Rectal smooth muscle tissue (tissue), 1 donor: Measurements from ENCODE around the gene AKT3.

ENCODE experiments used
- H3K27ac ChIP-seq: one replicate; pipeline ENCODE4 v1.7.0; 2013; ENCODE audit warnings: low read depth, low read length, inconsistent platforms
- H3K27me3 ChIP-seq: one replicate; pipeline ENCODE4 v1.7.0; 2013; ENCODE audit warnings: low read length; ENCODE audit not compliant: control insufficient read depth, insufficient read depth
- H3K36me3 ChIP-seq: one replicate; pipeline ENCODE4 v1.7.0; 2013; ENCODE audit warnings: low read length; ENCODE audit not compliant: control insufficient read depth, insufficient read depth
- H3K4me1 ChIP-seq: one replicate; pipeline ENCODE4 v1.7.0; 2013; ENCODE audit warnings: low read length; ENCODE audit not compliant: control insufficient read depth, insufficient read depth
- H3K4me3 ChIP-seq: one replicate; pipeline ENCODE4 v1.7.0; 2013; ENCODE audit warnings: low read length
- H3K9ac ChIP-seq: one replicate; pipeline ENCODE4 v1.7.0; 2013; ENCODE audit warnings: low read length

AKT3 gene

GRCh38 chr1:243738020-243738419 is 112.0 kb downstream of the AKT3 start:
- Histone ChIP-seq H3K27me3 (no peaks in the 10 kb centered on the region), H3K27ac (no peak overlapping the region), H3K36me3 (no peaks in the 10 kb centered on the region), H3K4me1 (peaks cover 2% of the 10 kb centered on the region), H3K4me3 (no peak overlapping the region), H3K9ac (no peak overlapping the region)

GRCh38 chr1:243735457-243735856 is 114.6 kb downstream of the AKT3 start:
- peaks cover 8% of the 10 kb centered on the region for H3K4me1 ChIP-seq
- H3K9ac ChIP-seq, result no peak overlapping the region
- H3K27me3 ChIP-seq, result no peaks in the 10 kb centered on the region
- H3K27ac ChIP-seq, result no peak overlapping the region
- H3K36me3 ChIP-seq, result no peaks in the 10 kb centered on the region
- H3K4me3 ChIP-seq, result no peak overlapping the region

DNA sequence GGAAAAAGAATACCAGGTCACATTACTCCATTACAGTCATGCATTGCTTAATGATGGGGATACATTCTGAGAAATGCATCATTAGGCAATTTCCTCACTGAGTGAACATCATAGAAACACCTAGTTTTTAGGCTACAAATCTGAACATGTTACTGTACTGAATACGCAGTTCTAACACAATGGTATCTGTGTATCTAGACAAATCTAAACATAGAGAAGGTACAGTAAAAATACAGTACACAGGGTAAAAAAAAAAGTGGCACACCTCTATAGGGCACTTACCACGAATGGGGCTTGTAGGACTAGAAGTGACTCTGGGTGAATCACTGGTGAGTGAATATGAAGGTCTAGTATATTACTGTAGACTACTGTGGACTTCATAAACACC is 115.7 kb downstream of the AKT3 start:
- Histone ChIP-seq H3K27ac (no peak overlapping the region), H3K9ac (no peak overlapping the region), H3K4me1 (peaks cover 6% of the 10 kb centered on the region), H3K36me3 (no peaks in the 10 kb centered on the region), H3K27me3 (no peaks in the 10 kb centered on the region), H3K4me3 (no peak overlapping the region)

- Histone ChIP-seq H3K4me1 (peaks cover 6% of the 10 kb centered on the region), H3K4me3 (no peak overlapping the region), H3K36me3 (no peaks in the 10 kb centered on the region), H3K27ac (no peak overlapping the region), H3K27me3 (no peaks in the 10 kb centered on the region), H3K9ac (no peak overlapping the region)
Observed at GRCh38 chr1:243733670-243734307, 116.3 kb downstream of the AKT3 start.

DNA sequence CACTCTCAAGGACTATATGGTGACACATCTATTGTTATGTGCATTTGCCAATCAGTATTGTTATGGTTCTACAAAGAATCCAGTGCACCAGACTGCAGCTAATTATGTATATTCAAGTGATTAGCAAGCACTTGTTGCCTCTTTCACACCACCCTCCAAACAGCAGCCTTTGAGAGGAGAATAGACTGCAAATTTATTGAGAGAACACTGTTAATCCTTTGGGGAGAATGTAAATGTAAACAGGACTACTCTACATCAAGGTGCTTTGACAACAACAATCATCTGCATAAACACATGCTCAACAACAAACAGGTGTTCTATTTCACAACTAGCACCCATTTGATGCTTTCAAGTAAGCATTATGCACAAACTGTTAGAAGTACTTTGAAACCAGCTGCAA is 117.4 kb downstream of the AKT3 start:
- no peak overlapping the region for H3K9ac ChIP-seq
- H3K27me3 ChIP-seq, result no peaks in the 10 kb centered on the region
- no peak overlapping the region for H3K27ac ChIP-seq
- no peaks in the 10 kb centered on the region for H3K36me3 ChIP-seq
- H3K4me3 ChIP-seq, result no peak overlapping the region
- H3K4me1 ChIP-seq, result peaks cover 6% of the 10 kb centered on the region

DNA sequence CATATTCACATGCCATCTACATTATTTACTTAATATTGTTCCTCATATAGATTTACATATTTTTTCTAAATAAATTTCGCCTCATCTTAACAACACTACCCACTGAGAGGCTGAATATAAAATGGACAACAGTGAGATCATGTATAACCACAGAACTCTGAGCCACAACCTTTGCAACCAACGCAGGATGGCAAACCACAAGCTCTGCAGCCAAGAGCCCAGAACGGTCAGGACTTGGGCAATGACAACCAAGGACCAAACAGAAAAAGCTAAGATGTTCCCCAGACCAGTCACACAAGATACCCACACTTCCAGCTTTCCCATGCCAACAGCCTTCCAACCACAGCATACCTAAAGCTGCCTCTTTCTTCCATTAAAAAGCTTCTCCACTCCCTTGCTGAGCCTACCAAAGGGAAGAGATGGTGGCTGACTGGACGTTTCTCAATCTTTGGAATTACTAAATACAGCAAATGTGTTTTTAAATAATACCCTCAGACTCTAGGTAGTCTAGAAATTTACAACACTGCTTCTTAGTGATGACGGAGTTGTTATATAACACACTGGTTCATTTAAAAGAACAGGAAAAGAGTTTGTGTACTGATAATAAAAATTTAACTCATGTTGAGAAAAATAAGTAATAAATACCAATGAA is 117.9 kb downstream of the AKT3 start:
- Histone ChIP-seq H3K36me3 (no peaks in the 10 kb centered on the region), H3K27me3 (no peaks in the 10 kb centered on the region), H3K27ac (peak overlapping the region; percentile 30), H3K4me3 (no peak overlapping the region), H3K4me1 (peaks cover 6% of the 10 kb centered on the region), H3K9ac (no peak overlapping the region)

DNA sequence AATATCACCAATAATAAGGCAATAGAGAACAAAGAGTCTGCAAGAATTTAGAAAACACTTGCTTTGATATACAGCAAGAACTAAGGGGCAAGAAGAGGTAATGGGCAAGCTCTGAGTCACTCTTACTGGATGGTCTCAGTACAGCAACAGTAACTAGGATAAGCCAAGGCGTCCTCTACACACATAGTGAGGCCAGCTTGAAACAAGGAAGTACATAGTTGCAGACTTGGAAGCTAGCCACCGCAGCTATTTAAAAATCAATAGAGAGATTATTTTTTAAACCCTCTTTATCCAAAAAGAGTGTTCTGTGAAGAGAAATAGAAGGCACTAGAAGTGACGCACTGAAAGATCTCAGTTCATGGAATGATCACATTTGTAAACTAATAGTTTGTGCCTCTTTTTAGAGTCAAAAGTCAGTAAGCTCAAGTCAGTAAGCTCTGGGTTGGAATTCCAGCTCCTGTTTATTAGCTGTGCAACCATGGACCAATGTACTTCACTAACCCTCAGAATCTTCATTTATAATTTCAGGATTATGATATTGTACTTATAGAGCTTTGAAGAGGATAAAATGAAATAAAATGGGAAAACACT is 118.6 kb downstream of the AKT3 start:
- H3K36me3 ChIP-seq, result no peaks in the 10 kb centered on the region
- H3K4me3 ChIP-seq, result no peak overlapping the region
- no peak overlapping the region for H3K27ac ChIP-seq
- no peak overlapping the region for H3K9ac ChIP-seq
- no peaks in the 10 kb centered on the region for H3K27me3 ChIP-seq
- peaks cover 6% of the 10 kb centered on the region for H3K4me1 ChIP-seq

- peaks cover 8% of the 10 kb centered on the region for H3K4me1 ChIP-seq
- H3K36me3 ChIP-seq, result no peaks in the 10 kb centered on the region
- H3K27me3 ChIP-seq, result no peaks in the 10 kb centered on the region
- H3K4me3 ChIP-seq, result no peak overlapping the region
- H3K27ac ChIP-seq, result peak overlapping the region; percentile 17
- no peak overlapping the region for H3K9ac ChIP-seq
Observed at GRCh38 chr1:243730487-243731150, 119.4 kb downstream of the AKT3 start.

DNA sequence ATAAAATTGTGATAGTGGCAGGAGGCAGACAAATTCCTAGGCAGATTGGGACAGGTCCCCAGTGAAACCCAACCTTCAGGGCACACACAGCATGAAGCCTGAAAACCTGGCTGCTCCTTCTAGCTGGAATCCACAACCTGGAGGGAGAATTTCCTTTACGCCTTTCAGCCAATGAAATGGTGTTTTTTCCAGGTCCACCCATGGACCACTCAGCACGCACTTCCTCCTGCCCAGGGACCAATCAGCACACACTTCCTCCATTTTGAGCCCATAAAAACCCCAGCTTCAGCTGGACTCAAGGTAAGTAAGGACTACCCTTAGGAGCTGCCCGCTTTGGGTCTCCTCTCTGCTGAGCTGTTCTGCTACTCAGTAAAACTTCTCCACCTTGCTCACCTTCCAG is 120.1 kb downstream of the AKT3 start:
- Histone ChIP-seq H3K27ac (no peak overlapping the region), H3K27me3 (no peaks in the 10 kb centered on the region), H3K9ac (no peak overlapping the region), H3K4me3 (no peak overlapping the region), H3K36me3 (no peaks in the 10 kb centered on the region), H3K4me1 (peaks cover 8% of the 10 kb centered on the region)

- Histone ChIP-seq H3K27ac (no peak overlapping the region), H3K4me1 (peaks cover 8% of the 10 kb centered on the region)
Observed at GRCh38 chr1:243727503-243728203, 122.4 kb downstream of the AKT3 start.

DNA sequence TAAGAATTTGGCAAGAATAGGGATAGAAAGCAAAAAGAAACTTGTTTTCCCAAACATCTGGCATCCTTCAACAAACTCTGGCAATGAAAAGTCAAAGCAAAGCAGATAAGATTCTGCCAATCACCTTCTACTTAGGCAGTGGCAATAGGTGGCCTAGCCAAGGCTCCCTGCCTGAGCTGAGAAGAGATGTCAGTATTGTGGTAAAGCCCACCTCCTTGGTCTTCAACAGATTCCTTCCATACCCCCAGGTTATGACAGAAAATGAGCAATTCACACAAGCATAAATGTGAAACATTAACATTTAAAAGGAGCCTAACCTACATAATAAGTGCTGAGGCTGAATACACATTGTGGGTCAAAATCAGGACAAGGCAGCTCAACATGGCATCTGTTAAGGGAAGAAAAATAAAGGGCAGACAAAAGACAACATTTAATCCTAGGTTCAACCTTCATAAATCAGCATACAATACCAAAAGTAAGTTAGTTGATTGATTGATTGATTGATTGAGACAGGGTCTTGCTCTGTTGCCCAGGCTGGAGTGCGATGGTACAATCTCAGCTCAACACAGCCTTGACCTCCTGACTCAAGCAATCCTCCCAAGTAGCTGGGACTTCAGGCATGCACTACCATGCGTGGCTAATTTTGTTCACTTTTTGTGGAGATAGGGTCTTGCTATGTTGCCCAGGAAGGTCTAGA is 123.1 kb downstream of the AKT3 start:
- Histone ChIP-seq H3K4me1 (peaks cover 4% of the 10 kb centered on the region), H3K9ac (no peak overlapping the region), H3K36me3 (no peaks in the 10 kb centered on the region), H3K4me3 (no peak overlapping the region), H3K27me3 (no peaks in the 10 kb centered on the region), H3K27ac (no peak overlapping the region)

More at GRCh38 chr1:243727503-243728203, 122.4 kb downstream of the AKT3 start:
- Histone ChIP-seq H3K36me3 (no peaks in the 10 kb centered on the region), H3K4me3 (no peak overlapping the region), H3K9ac (no peak overlapping the region), H3K27me3 (no peaks in the 10 kb centered on the region)

GRCh38 chr1:243725846-243726245 is 124.2 kb downstream of the AKT3 start:
- no peak overlapping the region for H3K9ac ChIP-seq
- H3K4me1 ChIP-seq, result peaks cover 6% of the 10 kb centered on the region
- no peak overlapping the region for H3K27ac ChIP-seq
- no peak overlapping the region for H3K4me3 ChIP-seq
- no peaks in the 10 kb centered on the region for H3K36me3 ChIP-seq
- H3K27me3 ChIP-seq, result no peaks in the 10 kb centered on the region
